ENCODE data around the gene PDZD2.
"Not testable (repeated sequence)": the region's sequence is repeated elsewhere in the genome, so short reads cannot be mapped to it uniquely, and the experiment has no call there.

Gene PDZD2

GRCh38 chr5:32014096-32014745 lies 375.3 kb downstream of the PDZD2 start:
- DNase-seq (ENCODE audit: low read depth) = no peak

GRCh38 chr5:32015262-32015661 lies 376.3 kb downstream of the PDZD2 start:
- DNase-seq (ENCODE audit: low read depth) = not testable (repeated sequence)

GRCh38 chr5:32017692-32018367 lies 378.9 kb downstream of the PDZD2 start:
- DNase-seq (ENCODE audit: low read depth) = peak; percentile 28

GRCh38 chr5:32018476-32019436 lies 379.8 kb downstream of the PDZD2 start:
- DNase-seq (ENCODE audit: low read depth) = no peak

- DNase-seq (ENCODE audit: low read depth) = no peak
Measured at GRCh38 chr5:32020271-32020670, 381.3 kb downstream of the PDZD2 start.

- DNase-seq (ENCODE audit: low read depth) = no peak
Measured at GRCh38 chr5:32020946-32021345, 382.0 kb downstream of the PDZD2 start.

GRCh38 chr5:32021771-32022170 lies 382.8 kb downstream of the PDZD2 start:
- DNase-seq (ENCODE audit: low read depth) = no peak

GRCh38 chr5:32022638-32023037 lies 383.7 kb downstream of the PDZD2 start:
- DNase-seq (ENCODE audit: low read depth) = no peak

GRCh38 chr5:32023816-32024215 lies 384.9 kb downstream of the PDZD2 start:
- DNase-seq (ENCODE audit: low read depth) = no peak

- no peak for DNase-seq (ENCODE audit: low read depth)
Measured at GRCh38 chr5:32024751-32025150, 385.8 kb downstream of the PDZD2 start.

GRCh38 chr5:32027093-32027716 lies 388.3 kb downstream of the PDZD2 start:
- no peak for DNase-seq (ENCODE audit: low read depth)

- DNase-seq (ENCODE audit: low read depth) = peak; percentile 99
Measured at GRCh38 chr5:32027717-32028458, 389.0 kb downstream of the PDZD2 start.

- DNase-seq (ENCODE audit: low read depth) = no peak
Measured at GRCh38 chr5:32029261-32029660, 390.3 kb downstream of the PDZD2 start.

GRCh38 chr5:32029781-32030180 lies 390.9 kb downstream of the PDZD2 start:
- no peak for DNase-seq (ENCODE audit: low read depth)

GRCh38 chr5:32030222-32030621 lies 391.3 kb downstream of the PDZD2 start:
- DNase-seq (ENCODE audit: low read depth) = no peak

- DNase-seq (ENCODE audit: low read depth) = no peak
Measured at GRCh38 chr5:32030686-32031085, 391.8 kb downstream of the PDZD2 start.

GRCh38 chr5:32031089-32031488 lies 392.2 kb downstream of the PDZD2 start:
- no peak for DNase-seq (ENCODE audit: low read depth)

- DNase-seq (ENCODE audit: low read depth) = no peak
Measured at GRCh38 chr5:32038523-32038922, 399.6 kb downstream of the PDZD2 start.

GRCh38 chr5:32039133-32039532 lies 400.2 kb downstream of the PDZD2 start:
- DNase-seq (ENCODE audit: low read depth) = not testable (repeated sequence)

GRCh38 chr5:32039601-32040000 lies 400.7 kb downstream of the PDZD2 start:
- not testable (repeated sequence) for DNase-seq (ENCODE audit: low read depth)

- DNase-seq (ENCODE audit: low read depth) = not testable (repeated sequence)
Measured at GRCh38 chr5:32040181-32040695, 401.3 kb downstream of the PDZD2 start.
